ENCODE results near the gene TMEM178A.

The TMEM178A gene

GRCh38 chr2:39679805-39680204 is 14.1 kb downstream of the TMEM178A start:
- no peak for DNase-seq (ENCODE audit: low spot score)

- no peak for DNase-seq (ENCODE audit: low spot score)
Observed at GRCh38 chr2:39682066-39682692, 16.5 kb downstream of the TMEM178A start.

- DNase-seq (ENCODE audit: low spot score), result no peak
Observed at GRCh38 chr2:39683022-39683699, 17.4 kb downstream of the TMEM178A start.

GRCh38 chr2:39684464-39684863 is 18.7 kb downstream of the TMEM178A start:
- no peak for DNase-seq (ENCODE audit: low spot score)

- no peak for DNase-seq (ENCODE audit: low spot score)
Observed at GRCh38 chr2:39685126-39685525, 19.4 kb downstream of the TMEM178A start.

- no peak for DNase-seq (ENCODE audit: low spot score)
Observed at GRCh38 chr2:39686456-39686855, 20.7 kb downstream of the TMEM178A start.

- no peak for DNase-seq (ENCODE audit: low spot score)
Observed at GRCh38 chr2:39688181-39688580, 22.5 kb downstream of the TMEM178A start.

GRCh38 chr2:39689272-39689841 is 23.6 kb downstream of the TMEM178A start:
- no peak for DNase-seq (ENCODE audit: low spot score)

GRCh38 chr2:39689876-39690275 is 24.2 kb downstream of the TMEM178A start:
- DNase-seq (ENCODE audit: low spot score), result no peak

- DNase-seq (ENCODE audit: low spot score), result no peak
Observed at GRCh38 chr2:39693245-39693644, 27.5 kb downstream of the TMEM178A start.

- DNase-seq (ENCODE audit: low spot score), result no peak
Observed at GRCh38 chr2:39696101-39696553, 30.4 kb downstream of the TMEM178A start.

- DNase-seq (ENCODE audit: low spot score), result no peak
Observed at GRCh38 chr2:39696838-39697237, 31.1 kb downstream of the TMEM178A start.

- DNase-seq (ENCODE audit: low spot score), result no peak
Observed at GRCh38 chr2:39697454-39697853, 31.7 kb downstream of the TMEM178A start.

- DNase-seq (ENCODE audit: low spot score), result no peak
Observed at GRCh38 chr2:39701137-39701536, 35.4 kb downstream of the TMEM178A start.

GRCh38 chr2:39703181-39703872 is 37.6 kb downstream of the TMEM178A start:
- no peak for DNase-seq (ENCODE audit: low spot score)

GRCh38 chr2:39704540-39704939 is 38.8 kb downstream of the TMEM178A start:
- DNase-seq (ENCODE audit: low spot score), result no peak

- DNase-seq (ENCODE audit: low spot score), result no peak
Observed at GRCh38 chr2:39705638-39706037, 39.9 kb downstream of the TMEM178A start.

GRCh38 chr2:39706312-39706711 is 40.6 kb downstream of the TMEM178A start:
- DNase-seq (ENCODE audit: low spot score), result no peak

- no peak for DNase-seq (ENCODE audit: low spot score)
Observed at GRCh38 chr2:39706945-39707344, 41.2 kb downstream of the TMEM178A start.

- DNase-seq (ENCODE audit: low spot score), result no peak
Observed at GRCh38 chr2:39708003-39708402, 42.3 kb downstream of the TMEM178A start.

GRCh38 chr2:39710807-39711206 is 45.1 kb downstream of the TMEM178A start:
- DNase-seq (ENCODE audit: low spot score), result no peak

- no peak for DNase-seq (ENCODE audit: low spot score)
Observed at GRCh38 chr2:39712953-39713352, 47.2 kb downstream of the TMEM178A start.

- no peak for DNase-seq (ENCODE audit: low spot score)
Observed at GRCh38 chr2:39715095-39715494, 49.4 kb downstream of the TMEM178A start.
